Upper lobe of left lung (tissue), 6 donors: ENCODE measurements around the gene AGAP1. TPM values are rescaled to one million over a fixed set of nuclear protein-coding genes. Genes with fewer than 3 reads are reported as not detected.

Experiments used
- ATAC-seq, 2 donors: fragments of 200-7000 bp; cut with Tn5 transposase; one replicate each; pipeline ENCODE4 v1.9.1; 2022; ENCODE audit warnings: mild to moderate bottlenecking in 2 of 2, moderate library complexity in 2 of 2; ENCODE audit not compliant: low FRiP score in 2 of 2
- DNase-seq, 2 donors: peaks; one replicate each; pipeline ENCODE4 v3.0.0-alpha.2; 2019 to 2020
- H3K27ac ChIP-seq, 4 donors: fragments of 200-600 bp; sonication (generic); one replicate each; pipeline ENCODE4 v1.5.1; 2016 to 2019
- H3K27me3 ChIP-seq, 4 donors: fragments of 200-600 bp; sonication (generic); one replicate each; pipeline ENCODE4 v1.5.1; 2017 to 2019
- H3K36me3 ChIP-seq, 4 donors: fragments of 200-600 bp; sonication (generic); one replicate each; pipeline ENCODE4 v1.5.1; 2016 to 2019
- H3K4me1 ChIP-seq, 4 donors: fragments of 200-600 bp; sonication (generic); one replicate each; pipeline ENCODE4 v1.5.1; 2018 to 2019
- H3K4me3 ChIP-seq, 4 donors: fragments of 200-600 bp; sonication (generic); one replicate each; pipeline ENCODE4 v1.5.1; 2017 to 2019; ENCODE audit warnings: mild to moderate bottlenecking in 2 of 4, moderate library complexity in 1 of 4
- H3K9me3 ChIP-seq, 4 donors: fragments of 200-600 bp; sonication (generic); one replicate each; pipeline ENCODE4 v1.5.1; 2018 to 2019
- CTCF ChIP-seq, 6 experiments: fragments of 450-650 bp in 4 of 6; fragments of 200-600 bp in 2 of 6; sonication (generic) in 2 of 6; IDR thresholded peaks; one replicate each; pipeline ENCODE4 v1.5.1; 2016 to 2019; ENCODE audit warnings: antibody characterized with exemption in 6 of 6
- EP300 ChIP-seq, 4 donors: sonication (generic); formaldehyde crosslinking; IDR thresholded peaks; one replicate each; pipeline ENCODE4 v1.5.1; 2017; ENCODE audit warnings: antibody characterized with exemption in 4 of 4, control low read depth in 2 of 4
- POLR2A ChIP-seq, 4 donors: fragments of 450-650 bp; IDR thresholded peaks; one replicate each; pipeline ENCODE4 v1.5.1; 2016 to 2017; ENCODE audit warnings: antibody characterized with exemption in 4 of 4, mild to moderate bottlenecking in 2 of 4
- POLR2AphosphoS5 ChIP-seq, 2 donors: sonication (generic); formaldehyde crosslinking; IDR thresholded peaks; one replicate each; pipeline ENCODE4 v1.5.1; 2017; ENCODE audit warnings: antibody characterized with exemption in 2 of 2
- WGBS, 2 donors: methylation state at CpG; one replicate each; pipeline ENCODE4 v1.1.5; 2017 to 2018; 5-methylcytosine and 5-hydroxymethylcytosine counted together
- total RNA-seq, 6 donors: library from RNA; depleted of rRNA in 4 of 6; stranded (reverse); fragments of >200 nt in 4 of 6; gene quantifications; one replicate each; pipeline versions ENCODE4 v1.1.0 to v1.2.1, GENCODE V29; 2016 to 2021
- donor health status: DM: no; HTN: no; CAD: no; lungs with moderate emphysema.
- donor health status: DM: no; HTN: yes; CAD: no; lungs with severe emphysema.

The AGAP1 gene
- total RNA-seq, 6 donors from 2014 or later = 25.5 to 45.1 (median 30.7) TPM

- TF ChIP-seq EP300 (IDR thresholded peaks at IDR 0.05) = no peak
- TF ChIP-seq POLR2A (IDR thresholded peaks at IDR 0.05) = no peak
- no peak for TF ChIP-seq CTCF (IDR thresholded peaks at IDR 0.05)
- 87 to 89% methylated on average over 9 of the region's 9 CpGs for WGBS, 2 donors
- H3K4me3 ChIP-seq = no peak overlapping the region
Measured at GRCh38 chr2:235554936-235555335, 61.1 kb downstream of the AGAP1 start.

DNA sequence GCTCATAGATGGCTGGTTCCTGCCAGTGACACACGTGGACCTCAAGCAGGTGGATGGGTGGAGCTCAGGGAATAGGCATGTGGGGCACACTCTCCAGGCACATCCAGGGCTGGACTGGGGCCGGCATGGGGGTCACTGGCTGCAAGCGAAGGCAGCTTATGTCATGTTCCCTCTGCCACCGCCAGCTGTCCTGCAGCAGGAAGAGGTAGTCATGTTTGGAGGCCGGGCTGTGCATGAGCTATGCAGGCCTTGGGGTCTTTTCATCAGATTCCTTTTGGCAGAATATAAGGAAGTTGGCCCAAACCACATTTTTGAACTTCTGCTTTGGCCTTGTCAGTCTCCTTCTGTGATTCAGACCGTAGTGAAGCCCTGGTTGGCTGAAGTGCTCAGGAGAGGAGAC is 61.5 kb downstream of the AGAP1 start:
- Histone ChIP-seq H3K27ac (no peak overlapping the region), H3K27me3 (no peaks in the 10 kb centered on the region), H3K4me3 (no peak overlapping the region), H3K9me3 (no peaks in the 10 kb centered on the region), H3K4me1 (peaks cover 25 to 48% (median 31%) of the 10 kb centered on the region in 4 donors), H3K36me3 (no peaks in the 10 kb centered on the region)
- WGBS, 2 donors = 50 to 58% methylated on average over 3 to 6 of the region's 6 CpGs
- DNase-seq (no peak), ATAC-seq (peak in 1 of 2 donors; percentile 24)
- TF ChIP-seq CTCF (IDR thresholded peaks at IDR 0.05) = no peak
- TF ChIP-seq EP300 (IDR thresholded peaks at IDR 0.05) = no peak
- no peak for TF ChIP-seq POLR2AphosphoS5 (IDR thresholded peaks at IDR 0.05)
- no peak for TF ChIP-seq POLR2A (IDR thresholded peaks at IDR 0.05)

More at GRCh38 chr2:235554936-235555335, 61.1 kb downstream of the AGAP1 start:
- ATAC-seq (no peak), DNase-seq (no peak)
- Histone ChIP-seq H3K9me3 (no peaks in the 10 kb centered on the region), H3K36me3 (no peaks in the 10 kb centered on the region), H3K27me3 (no peaks in the 10 kb centered on the region), H3K27ac (peak overlapping the region in 1 of 4 donors; percentile 3), H3K4me1 (peaks cover 25 to 48% (median 31%) of the 10 kb centered on the region in 4 donors)

GRCh38 chr2:235556086-235556485 is 62.2 kb downstream of the AGAP1 start:
- Histone ChIP-seq H3K4me1 (peaks cover 25 to 50% (median 32%) of the 10 kb centered on the region in 4 donors), H3K36me3 (no peaks in the 10 kb centered on the region), H3K27ac (no peak overlapping the region), H3K9me3 (no peaks in the 10 kb centered on the region), H3K27me3 (no peaks in the 10 kb centered on the region), H3K4me3 (no peak overlapping the region)
- ATAC-seq = no peak
- WGBS, 2 donors = 74 to 93% methylated on average over 3 of the region's 3 CpGs
- no peak for DNase-seq
- TF ChIP-seq CTCF (IDR thresholded peaks at IDR 0.05) (no peak), EP300 (IDR thresholded peaks at IDR 0.05) (no peak), POLR2AphosphoS5 (IDR thresholded peaks at IDR 0.05) (no peak), POLR2A (IDR thresholded peaks at IDR 0.05) (no peak)

DNA sequence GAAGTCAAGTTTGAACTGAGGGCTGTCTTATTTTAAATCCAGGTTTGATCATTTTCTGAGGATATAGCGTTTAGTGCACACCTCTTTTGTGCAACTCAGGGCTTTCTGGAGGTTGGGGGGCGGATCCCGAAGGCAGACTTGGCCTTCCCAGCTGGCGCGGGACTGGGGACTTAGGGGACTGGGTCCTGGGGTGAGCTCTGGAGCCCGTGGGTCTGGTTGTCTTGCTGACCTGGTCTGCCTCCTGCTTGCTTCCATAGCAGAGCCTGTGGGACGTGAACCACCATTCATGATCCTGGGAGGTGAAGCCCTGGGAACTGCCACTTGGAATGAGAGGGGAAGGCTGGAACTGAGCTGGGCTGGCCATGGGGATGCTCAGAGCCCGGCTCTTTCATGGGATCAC is 63.1 kb downstream of the AGAP1 start:
- no peaks in the 10 kb centered on the region for H3K27me3 ChIP-seq
- ATAC-seq = no peak
- H3K9me3 ChIP-seq = no peaks in the 10 kb centered on the region
- no peak for DNase-seq
- no peak overlapping the region for H3K4me3 ChIP-seq
- no peak for TF ChIP-seq CTCF (IDR thresholded peaks at IDR 0.05)
- TF ChIP-seq POLR2A (IDR thresholded peaks at IDR 0.05) = no peak
- TF ChIP-seq EP300 (IDR thresholded peaks at IDR 0.05) = no peak
- TF ChIP-seq POLR2AphosphoS5 (IDR thresholded peaks at IDR 0.05) = no peak
- no peak overlapping the region for H3K27ac ChIP-seq
- peaks cover 21 to 48% (median 32%) of the 10 kb centered on the region in 4 donors for H3K4me1 ChIP-seq
- no peaks in the 10 kb centered on the region for H3K36me3 ChIP-seq
- WGBS, 2 donors = 87 to 100% methylated on average over 4 to 8 of the region's 8 CpGs

DNA sequence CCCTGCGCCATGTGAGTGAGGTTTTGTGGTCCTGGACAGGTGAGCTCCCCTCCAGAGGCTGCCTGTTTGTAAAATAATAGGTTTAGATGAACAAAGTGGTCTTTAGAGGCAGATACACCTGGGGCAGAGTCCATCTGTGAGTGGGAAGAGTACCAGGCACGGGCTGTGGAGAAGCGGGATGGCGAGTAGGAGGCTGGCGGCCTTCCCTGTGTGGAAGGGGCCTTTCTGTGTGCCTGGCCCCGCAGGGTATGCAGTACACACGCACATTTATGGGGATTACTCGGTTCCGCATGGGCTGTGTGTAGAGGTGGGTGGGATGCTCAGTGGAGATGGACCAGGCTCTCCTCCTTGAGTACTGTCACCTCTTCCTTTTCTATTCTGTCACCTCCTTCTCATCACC is 64.1 kb downstream of the AGAP1 start:
- DNase-seq (no peak), ATAC-seq (no peak)
- Histone ChIP-seq H3K27ac (peak overlapping the region in 2 of 4 donors; percentile 39 to 40), H3K4me3 (no peak overlapping the region), H3K9me3 (no peaks in the 10 kb centered on the region), H3K4me1 (peaks cover 14 to 45% (median 23%) of the 10 kb centered on the region in 4 donors), H3K27me3 (no peaks in the 10 kb centered on the region), H3K36me3 (no peaks in the 10 kb centered on the region)
- TF ChIP-seq POLR2AphosphoS5 (IDR thresholded peaks at IDR 0.05) = no peak
- TF ChIP-seq POLR2A (IDR thresholded peaks at IDR 0.05) = no peak
- no peak for TF ChIP-seq EP300 (IDR thresholded peaks at IDR 0.05)
- TF ChIP-seq CTCF (IDR thresholded peaks at IDR 0.05) = no peak
- WGBS, 2 donors = 94 to 97% methylated on average over 9 of the region's 9 CpGs
